Breast epithelium (tissue), 4 donors: ENCODE data around the gene KRTAP5-4. TPM values are rescaled to one million over a fixed set of nuclear protein-coding genes. Genes with fewer than 3 reads are reported as not detected.
"Not testable (repeated sequence)": the region's sequence is repeated elsewhere in the genome, so short reads cannot be mapped to it uniquely, and the experiment has no call there.

ENCODE experiments used
- DNase-seq, 2 donors: peaks; one replicate each; pipeline ENCODE4 v3.0.0-alpha.2; 2019; ENCODE audit warnings: low spot score in 2 of 2
- H3K27ac ChIP-seq, 2 donors: fragments of 200-600 bp; sonication (generic) in 1 of 2; one replicate each; pipeline ENCODE4 v1.5.1; 2016 to 2019; ENCODE audit warnings: mild to moderate bottlenecking in 1 of 2
- H3K27me3 ChIP-seq, 2 donors: fragments of 200-600 bp; sonication (generic) in 1 of 2; one replicate each; pipeline versions ENCODE4 v1.5.1 to v1.6.0; 2017 to 2019; ENCODE audit warnings: control low read depth in 1 of 2, mild to moderate bottlenecking in 1 of 2
- H3K36me3 ChIP-seq: fragments of 200-600 bp; one replicate; pipeline ENCODE4 v1.5.1; 2019
- H3K4me1 ChIP-seq, 2 donors: fragments of 200-600 bp; sonication (generic); one replicate each; pipeline ENCODE4 v1.5.1; 2016 to 2019; ENCODE audit warnings: control low read depth in 1 of 2
- H3K4me3 ChIP-seq, 3 donors: fragments of 200-600 bp; sonication (generic); 1 replicate in 2 of 3; 2 replicates in 1 of 3; pipeline ENCODE4 v1.5.1; 2016 to 2019; ENCODE audit warnings: mild to moderate bottlenecking in 3 of 3, moderate library complexity in 2 of 3
- H3K9me3 ChIP-seq, 2 donors: fragments of 200-600 bp; sonication (generic) in 1 of 2; one replicate each; pipeline ENCODE4 v1.5.1; 2016 to 2019; ENCODE audit warnings: control low read depth in 1 of 2
- CTCF ChIP-seq, 3 donors: fragments of 450-650 bp; IDR thresholded peaks; one replicate each; pipeline ENCODE4 v1.5.1; 2016 to 2017; ENCODE audit warnings: antibody characterized with exemption in 3 of 3, mild to moderate bottlenecking in 3 of 3, moderate library complexity in 3 of 3
- POLR2A ChIP-seq: fragments of 450-650 bp; IDR thresholded peaks from one replicate; pipeline ENCODE4 v1.6.1; 2016; ENCODE audit warnings: antibody characterized with exemption, mild to moderate bottlenecking, moderate library complexity
- POLR2AphosphoS5 ChIP-seq, 3 donors: sonication (generic); formaldehyde crosslinking; IDR thresholded peaks; one replicate each; pipeline ENCODE4 v1.6.1; 2017; ENCODE audit warnings: antibody characterized with exemption in 3 of 3
- intact Hi-C: fragments of 100-400 bp; cut with DNase I; formaldehyde crosslinking; loops from one replicate; pipeline ENCODE4 v1.15.1; 2023; ENCODE audit warnings: low total_unique reads
- total RNA-seq, 3 donors: library from RNA; depleted of rRNA; stranded (reverse); fragments of >200 nt; gene quantifications; one replicate each; pipeline ENCODE4 v1.1.0, GENCODE V29; 2016

The KRTAP5-4 gene
- total RNA-seq, 3 donors from 2014 or later: not detected

- no peak for DNase-seq
- no peak for TF ChIP-seq POLR2AphosphoS5 (IDR thresholded peaks at IDR 0.05)
- H3K4me3 ChIP-seq: no peak overlapping the region
- H3K27ac ChIP-seq: no peak overlapping the region
- H3K9me3 ChIP-seq: no peaks in the 10 kb centered on the region
- intact Hi-C loops: no loop called here
- no peaks in the 10 kb centered on the region for H3K36me3 ChIP-seq
- H3K27me3 ChIP-seq: peaks cover 0 to 29% of the 10 kb centered on the region in 2 donors
- no peaks in the 10 kb centered on the region for H3K4me1 ChIP-seq
Observed at GRCh38 chr11:1667906-1668305, 46.0 kb upstream of the KRTAP5-4 start.

DNA sequence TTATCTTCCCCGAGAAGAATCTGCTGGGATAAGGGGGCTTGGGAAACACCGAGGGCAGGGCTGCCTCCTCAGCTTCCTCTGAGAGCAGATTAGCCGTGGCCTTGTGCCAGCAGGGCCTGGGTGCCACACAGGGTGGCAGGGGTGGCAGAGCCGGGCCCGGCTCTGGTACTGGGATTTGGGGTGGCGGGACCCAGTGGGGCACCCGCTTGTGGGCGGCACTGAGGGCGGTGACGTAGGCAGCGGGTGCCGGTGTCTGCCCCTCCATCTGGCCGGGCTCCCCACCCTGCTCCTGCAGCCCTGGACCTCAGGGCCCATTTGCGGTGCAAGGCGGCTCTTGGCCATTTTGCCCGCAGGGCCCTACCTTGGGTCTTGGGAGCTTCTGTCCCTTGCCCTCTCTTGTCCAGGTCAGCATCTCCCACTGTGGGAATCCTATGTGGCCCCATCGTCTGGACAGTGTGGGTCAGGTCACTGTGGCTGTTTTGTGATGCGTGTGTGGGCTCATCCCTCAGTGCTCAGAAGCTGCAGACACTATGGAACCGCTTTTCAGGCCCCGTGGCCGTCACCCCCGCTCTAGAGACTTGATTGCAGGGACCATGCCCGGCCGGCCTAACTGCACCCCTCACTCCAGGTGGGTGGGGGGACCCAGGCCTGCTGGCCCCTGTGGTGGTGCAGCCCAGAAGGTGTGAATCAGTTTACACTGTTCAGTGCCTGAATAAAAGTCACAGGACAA lies 45.3 kb upstream of the KRTAP5-4 start:
- Histone ChIP-seq H3K4me1 (no peaks in the 10 kb centered on the region), H3K27me3 (peaks cover 0 to 26% of the 10 kb centered on the region in 2 donors), H3K4me3 (no peak overlapping the region), H3K9me3 (no peaks in the 10 kb centered on the region), H3K36me3 (no peaks in the 10 kb centered on the region), H3K27ac (no peak overlapping the region)
- no peak for DNase-seq
- TF ChIP-seq CTCF (IDR thresholded peaks at IDR 0.05): no peak
- TF ChIP-seq POLR2A: no peak
- no peak for TF ChIP-seq POLR2AphosphoS5 (IDR thresholded peaks at IDR 0.05)
- intact Hi-C loops: no loop called here

GRCh38 chr11:1665313-1665712 lies 43.4 kb upstream of the KRTAP5-4 start:
- no peak for DNase-seq
- Histone ChIP-seq H3K4me1 (no peaks in the 10 kb centered on the region), H3K4me3 (no peak overlapping the region), H3K36me3 (no peaks in the 10 kb centered on the region), H3K27me3 (peaks cover 0 to 29% of the 10 kb centered on the region in 2 donors), H3K9me3 (no peaks in the 10 kb centered on the region), H3K27ac (no peak overlapping the region)
- intact Hi-C loops: no loop called here
- TF ChIP-seq CTCF (IDR thresholded peaks at IDR 0.05): no peak
- TF ChIP-seq POLR2A: no peak
- no peak for TF ChIP-seq POLR2AphosphoS5 (IDR thresholded peaks at IDR 0.05)

DNA sequence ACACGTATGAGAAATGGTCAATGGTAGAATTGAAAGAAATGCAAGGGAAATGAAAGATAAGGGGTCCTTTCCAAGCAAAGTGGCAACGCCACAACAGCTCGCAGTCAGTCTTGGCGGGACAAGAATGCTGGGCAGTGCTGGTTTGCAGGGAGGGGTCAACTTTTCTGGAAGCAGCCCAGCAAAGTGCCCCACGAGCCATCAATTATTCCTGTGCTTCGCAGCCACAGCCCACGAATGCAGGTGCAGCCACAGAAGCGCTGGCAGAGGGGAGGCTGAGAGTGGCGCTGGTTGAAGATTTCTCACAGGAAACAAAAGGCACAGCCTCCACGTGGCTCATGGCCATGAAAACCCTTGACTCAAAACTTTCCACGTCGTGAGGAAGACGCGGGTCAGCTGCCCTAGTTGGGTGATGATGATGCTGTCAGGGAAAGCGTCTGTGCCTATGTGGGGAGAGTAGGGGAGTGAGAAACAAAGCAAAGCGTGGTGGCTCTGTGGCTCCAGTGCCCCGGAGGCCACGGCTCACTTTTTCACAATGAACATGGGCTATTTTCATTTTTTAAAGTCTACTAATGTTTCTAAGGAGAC lies 40.9 kb upstream of the KRTAP5-4 start:
- H3K9me3 ChIP-seq, H3K36me3 ChIP-seq, H3K4me3 ChIP-seq, DNase-seq, intact Hi-C loops, H3K27ac ChIP-seq, H3K4me1 ChIP-seq: not testable (repeated sequence)
- H3K27me3 ChIP-seq: peaks cover 0 to 23% of the 10 kb centered on the region in 2 donors

GRCh38 chr11:1661454-1662269 lies 39.7 kb upstream of the KRTAP5-4 start:
- H3K4me1 ChIP-seq, intact Hi-C loops, H3K36me3 ChIP-seq, H3K27ac ChIP-seq, H3K4me3 ChIP-seq, H3K9me3 ChIP-seq: not testable (repeated sequence)
- peaks cover 0 to 26% of the 10 kb centered on the region in 2 donors for H3K27me3 ChIP-seq
- peak in 1 of 2 donors; percentile 35 for DNase-seq

DNA sequence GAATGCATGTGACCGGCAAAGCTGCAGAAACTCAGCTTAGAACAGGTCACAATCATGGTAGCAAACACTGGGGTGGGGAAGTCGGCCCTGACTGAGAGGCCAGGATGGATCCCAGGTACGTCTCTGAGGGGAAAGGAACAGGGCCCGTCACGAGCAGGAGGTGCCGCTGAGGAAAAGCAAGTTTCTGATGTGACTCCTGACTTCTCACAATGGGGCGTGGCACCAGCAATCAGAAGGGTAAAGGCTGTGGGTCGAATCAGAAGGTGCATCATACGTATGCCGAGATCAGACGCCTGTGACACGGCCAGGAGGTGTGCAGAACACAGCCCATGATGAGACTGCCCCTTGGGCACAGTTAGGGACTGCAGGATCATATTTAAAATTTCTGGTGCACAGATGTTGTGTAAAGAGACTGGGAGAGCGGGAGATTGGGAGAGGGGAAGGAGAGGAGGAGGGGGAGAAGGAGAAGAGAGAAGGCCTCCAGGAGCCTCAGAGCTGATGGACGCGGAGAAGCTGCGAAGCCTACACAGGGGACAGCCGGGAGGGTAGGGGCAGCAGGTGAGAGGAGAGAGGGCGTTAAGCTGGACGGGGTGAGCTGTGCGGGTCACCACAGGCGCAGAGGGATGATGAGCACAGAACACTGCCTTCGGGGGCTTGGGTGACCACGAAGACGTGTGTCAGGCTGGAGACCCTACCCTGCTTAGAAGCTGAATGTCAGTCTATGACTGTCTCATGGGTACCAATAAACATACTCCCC lies 38.4 kb upstream of the KRTAP5-4 start:
- Histone ChIP-seq H3K27ac (no peak overlapping the region), H3K9me3 (no peaks in the 10 kb centered on the region), H3K4me3 (no peak overlapping the region), H3K36me3 (no peaks in the 10 kb centered on the region), H3K27me3 (peaks cover 0 to 39% of the 10 kb centered on the region in 2 donors), H3K4me1 (no peaks in the 10 kb centered on the region)
- peak in 1 of 2 donors; percentile 36 for DNase-seq
- TF ChIP-seq POLR2A (no peak), CTCF (IDR thresholded peaks at IDR 0.05) (no peak), POLR2AphosphoS5 (IDR thresholded peaks at IDR 0.05) (no peak)
- intact Hi-C loops: no loop called here
